GM12878 (cell line): ENCODE data around the gene NTPCR.
A peak's percentile ranks its signal among the peaks of the same experiment; 100 is the strongest.

Experiments
- CEBPZ ChIP-seq: fragments of 150-350 bp; IDR thresholded peaks from 2 replicates; pipeline ENCODE4 v1.6.1; 2016; ENCODE audit warnings: low read depth, low read length
- CTCF ChIP-seq, 3 experiments: IDR thresholded peaks in 2 of 3; conservative IDR thresholded peaks in 1 of 3; 2 replicates each; pipeline ENCODE4 v1.5.1; 2011; ENCODE audit warnings: low read depth in 3 of 3, low read length in 3 of 3, mild to moderate bottlenecking in 3 of 3, control low read depth in 2 of 3, moderate library complexity in 2 of 3, inconsistent platforms in 1 of 3, mixed read lengths in 1 of 3; ENCODE audit not compliant: control insufficient read depth in 2 of 3, insufficient read depth in 1 of 3; ENCODE audit errors: extremely low read depth in 1 of 3
- FOXM1 ChIP-seq: IDR thresholded peaks from 2 replicates; pipeline ENCODE4 v1.6.1; 2012; ENCODE audit warnings: low read depth, mild to moderate bottlenecking, inconsistent platforms, low read length, moderate library complexity
- HCFC1 ChIP-seq: fragments of 150-350 bp; IDR thresholded peaks from 2 replicates; pipeline ENCODE4 v1.6.1; 2014; ENCODE audit warnings: low read length
- NFYB ChIP-seq: IDR thresholded peaks from 2 replicates; pipeline ENCODE4 v1.6.1; 2011; ENCODE audit warnings: low read depth, mild to moderate bottlenecking, low read length, improper control_type of control experiment, moderate library complexity; ENCODE audit not compliant: insufficient read depth
- POLR2A ChIP-seq: IDR thresholded peaks from 2 replicates; pipeline ENCODE4 v1.6.1; 2011; ENCODE audit warnings: low read depth, mild to moderate bottlenecking, low read length
- RCOR1 ChIP-seq: conservative IDR thresholded peaks from 2 replicates; pipeline ENCODE4 v1.6.1; 2012; ENCODE audit warnings: low read depth, low read length, improper control_type of control experiment
- SIX5 ChIP-seq: IDR thresholded peaks from 2 replicates; pipeline ENCODE4 v1.6.1; 2011; ENCODE audit warnings: mild to moderate bottlenecking, low read depth, low read length, moderate library complexity; ENCODE audit not compliant: severe bottlenecking
- SKIL ChIP-seq: fragments of 450-650 bp; IDR thresholded peaks from 2 replicates; pipeline ENCODE4 v1.6.1; 2017; ENCODE audit warnings: mild to moderate bottlenecking, low read depth, inconsistent platforms; ENCODE audit not compliant: poor library complexity, severe bottlenecking
- USF2 ChIP-seq: IDR thresholded peaks from 2 replicates; pipeline ENCODE4 v1.6.1; 2011; ENCODE audit warnings: low read depth, low read length, improper control_type of control experiment, borderline replicate concordance

GRCh38 chr1:232943679-232944252, 6.6 kb upstream of the NTPCR start:
- TF ChIP-seq FOXM1 (no peak), NFYB (0 out of 2 replicates have a peak, but pooled peaks have one; percentile 20), SKIL (no peak), POLR2A (no peak), CEBPZ (no peak), CTCF (IDR thresholded peaks at IDR 0.05 in 2 of 3, conservative IDR thresholded peaks at IDR 0.05 in 1 of 3; ENCODE audit: control insufficient read depth in 2 of 3, extremely low read depth in 1 of 3, insufficient read depth in 1 of 3, low read depth in 3 of 3, low read length in 3 of 3) (no peak), HCFC1 (no peak), USF2 (no peak), SIX5 (no peak), RCOR1 (no peak)
